OCI-LY1 (cell line): ENCODE measurements around the gene PAQR3.

ENCODE experiments used
- H2AFZ ChIP-seq: fragments of 200-600 bp; sonication (generic), shearing (Covaris generic); 2 replicates; pipeline ENCODE4 v1.6.0; 2014; ENCODE audit warnings: antibody characterized with exemption, mild to moderate bottlenecking, low read length
- H3F3A ChIP-seq: fragments of 200-600 bp; sonication (generic), shearing (Covaris generic); 2 replicates; pipeline ENCODE4 v1.6.0; 2014; ENCODE audit warnings: mild to moderate bottlenecking, antibody characterized with exemption, low read length, moderate library complexity; ENCODE audit not compliant: insufficient read depth
- H3K27ac ChIP-seq: fragments of 200-600 bp; sonication (generic); 2 replicates; pipeline ENCODE4 v1.5.1; 2014; ENCODE audit warnings: low read length, mixed run types, mild to moderate bottlenecking, low read depth; ENCODE audit not compliant: poor library complexity, severe bottlenecking
- H3K27me3 ChIP-seq: fragments of 200-600 bp; sonication (generic); 2 replicates; pipeline ENCODE4 v1.6.0; 2014; ENCODE audit warnings: antibody characterized with exemption, mild to moderate bottlenecking, low read length, moderate library complexity; ENCODE audit not compliant: insufficient read depth
- H3K36me3 ChIP-seq: fragments of 200-600 bp; sonication (generic); 2 replicates; pipeline ENCODE4 v1.6.1; 2014; ENCODE audit warnings: mild to moderate bottlenecking, antibody characterized with exemption, low read length, moderate library complexity, mixed read lengths; ENCODE audit not compliant: insufficient read depth
- H3K4me1 ChIP-seq: fragments of 200-600 bp; sonication (generic); 2 replicates; pipeline ENCODE4 v1.5.1; 2014; ENCODE audit warnings: mild to moderate bottlenecking, low read length, moderate library complexity; ENCODE audit not compliant: insufficient read depth, severe bottlenecking
- H3K4me2 ChIP-seq: fragments of 200-600 bp; sonication (generic), shearing (Covaris generic); 2 replicates; pipeline ENCODE4 v1.6.1; 2014; ENCODE audit warnings: low read length
- H3K4me3 ChIP-seq: fragments of 200-600 bp; sonication (generic); 2 replicates; pipeline ENCODE4 v1.5.1; 2014; ENCODE audit warnings: low read length, low read depth, mild to moderate bottlenecking, mixed read lengths; ENCODE audit not compliant: poor library complexity, severe bottlenecking
- H3K79me2 ChIP-seq: fragments of 200-600 bp; shearing (Covaris generic); 2 replicates; pipeline ENCODE4 v1.6.1; 2016; ENCODE audit warnings: mixed run types, low read length, mixed read lengths; ENCODE audit not compliant: insufficient read depth
- H3K9ac ChIP-seq: fragments of 200-600 bp; sonication (generic), shearing (Covaris generic); 2 replicates; pipeline ENCODE4 v1.6.1; 2014; ENCODE audit warnings: mild to moderate bottlenecking, low read length, mixed read lengths
- H3K9me2 ChIP-seq: fragments of 200-600 bp; sonication (generic), shearing (Covaris generic); 2 replicates; pipeline ENCODE4 v1.6.1; 2014; ENCODE audit warnings: low read depth, mild to moderate bottlenecking, low read length, mixed read lengths
- H3K9me3 ChIP-seq: fragments of 200-600 bp; shearing (Covaris generic); 2 replicates; pipeline ENCODE4 v1.6.1; 2014; ENCODE audit warnings: low read length, mixed read lengths
- H4K20me1 ChIP-seq: fragments of 200-600 bp; sonication (generic), shearing (Covaris generic); 2 replicates; pipeline ENCODE4 v1.6.0; 2016; ENCODE audit warnings: mild to moderate bottlenecking, low read length; ENCODE audit not compliant: insufficient read depth
- EZH2 ChIP-seq: fragments of 200-600 bp; sonication (generic), shearing (Covaris generic); IDR thresholded peaks from 2 replicates; pipeline ENCODE4 v1.8.0; 2017; ENCODE audit warnings: borderline replicate concordance, mixed run types, mild to moderate bottlenecking, antibody characterized with exemption, low read length, moderate library complexity, mixed read lengths
- TF ChIP-seq, protein P1 (sequence below): fragments of 200-600 bp; sonication (generic), shearing (Covaris generic); IDR thresholded peaks from 2 replicates; pipeline ENCODE4 v1.5.1; 2017; ENCODE audit warnings: mild to moderate bottlenecking, antibody characterized with exemption, low read length, moderate library complexity, mixed read lengths

PAQR3 gene

DNA sequence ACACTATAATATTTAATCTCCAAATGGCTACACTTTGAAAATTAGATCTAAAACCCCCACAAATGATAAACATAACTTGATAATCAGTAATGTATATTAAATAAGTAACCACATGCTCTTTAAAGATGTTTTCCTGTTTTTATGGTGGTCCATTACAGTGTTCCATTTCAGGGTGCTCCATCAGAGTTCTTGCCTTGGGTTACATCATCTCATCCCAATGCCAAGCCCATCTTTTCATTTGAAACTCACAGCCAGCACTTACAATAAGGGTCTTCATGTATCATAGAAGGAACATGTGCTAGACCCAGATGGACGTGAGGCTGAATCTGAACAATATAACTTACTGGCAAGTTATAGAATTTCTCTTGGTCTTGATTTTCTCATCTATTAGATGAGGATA lies 10.5 kb upstream of the PAQR3 start:
- Histone ChIP-seq H3K4me3 (no peak overlapping the region), H3K4me2 (no peak overlapping the region), H4K20me1 (no peaks in the 10 kb centered on the region), H2AFZ (no peak overlapping the region), H3K27me3 (peaks cover 2% of the 10 kb centered on the region; the same call in 1 of the 2 replicates), H3K9me3 (0 out of 2 replicates have a peak, but pooled peaks cover 4% of the 10 kb centered on the region), H3K9me2 (no peaks in the 10 kb centered on the region), H3K36me3 (no peaks in the 10 kb centered on the region), H3K27ac (no peak overlapping the region), H3F3A (no peaks in the 10 kb centered on the region), H3K9ac (no peak overlapping the region), H3K4me1 (no peaks in the 10 kb centered on the region), H3K79me2 (no peaks in the 10 kb centered on the region)
- TF ChIP-seq EZH2: no peak
- TF ChIP-seq, protein P1, sequence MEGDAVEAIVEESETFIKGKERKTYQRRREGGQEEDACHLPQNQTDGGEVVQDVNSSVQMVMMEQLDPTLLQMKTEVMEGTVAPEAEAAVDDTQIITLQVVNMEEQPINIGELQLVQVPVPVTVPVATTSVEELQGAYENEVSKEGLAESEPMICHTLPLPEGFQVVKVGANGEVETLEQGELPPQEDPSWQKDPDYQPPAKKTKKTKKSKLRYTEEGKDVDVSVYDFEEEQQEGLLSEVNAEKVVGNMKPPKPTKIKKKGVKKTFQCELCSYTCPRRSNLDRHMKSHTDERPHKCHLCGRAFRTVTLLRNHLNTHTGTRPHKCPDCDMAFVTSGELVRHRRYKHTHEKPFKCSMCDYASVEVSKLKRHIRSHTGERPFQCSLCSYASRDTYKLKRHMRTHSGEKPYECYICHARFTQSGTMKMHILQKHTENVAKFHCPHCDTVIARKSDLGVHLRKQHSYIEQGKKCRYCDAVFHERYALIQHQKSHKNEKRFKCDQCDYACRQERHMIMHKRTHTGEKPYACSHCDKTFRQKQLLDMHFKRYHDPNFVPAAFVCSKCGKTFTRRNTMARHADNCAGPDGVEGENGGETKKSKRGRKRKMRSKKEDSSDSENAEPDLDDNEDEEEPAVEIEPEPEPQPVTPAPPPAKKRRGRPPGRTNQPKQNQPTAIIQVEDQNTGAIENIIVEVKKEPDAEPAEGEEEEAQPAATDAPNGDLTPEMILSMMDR: no peak

DNA sequence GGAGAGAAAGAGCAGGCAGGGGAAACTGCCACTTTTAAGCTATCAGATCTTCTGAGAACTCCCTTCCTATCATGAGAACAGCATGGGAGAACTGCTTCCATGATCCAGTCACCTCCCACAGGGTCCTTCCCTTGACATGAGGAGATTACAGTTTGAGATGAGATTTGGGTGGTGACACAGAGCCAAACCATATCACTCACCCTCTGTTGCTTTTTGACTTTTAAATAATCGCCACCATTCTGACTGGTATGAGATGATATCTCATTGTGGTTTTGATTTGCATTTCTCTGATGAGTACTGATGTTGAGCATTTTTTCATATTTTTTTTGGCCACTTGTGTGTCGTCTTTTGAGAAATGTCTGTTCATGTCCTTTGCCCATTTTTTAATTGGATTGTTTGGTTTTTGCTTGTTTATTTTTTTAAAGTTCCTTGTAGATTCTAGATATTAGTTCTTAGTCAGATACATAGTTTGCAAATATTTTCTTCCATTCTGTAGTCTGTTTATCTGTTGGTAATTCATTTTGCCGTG lies 6.5 kb upstream of the PAQR3 start:
- Histone ChIP-seq H3K9me3 (0 out of 2 replicates have a peak, but pooled peaks cover 4% of the 10 kb centered on the region), H3K79me2 (no peaks in the 10 kb centered on the region), H2AFZ (no peak overlapping the region), H3K9me2 (no peaks in the 10 kb centered on the region), H3K36me3 (no peaks in the 10 kb centered on the region), H3K4me1 (no peaks in the 10 kb centered on the region), H3K4me3 (no peak overlapping the region), H3K27me3 (peaks cover 2% of the 10 kb centered on the region; the same call in 1 of the 2 replicates), H3F3A (no peaks in the 10 kb centered on the region), H4K20me1 (no peaks in the 10 kb centered on the region), H3K9ac (no peak overlapping the region), H3K4me2 (no peak overlapping the region), H3K27ac (no peak overlapping the region)
- TF ChIP-seq, protein P1: no peak
- no peak for TF ChIP-seq EZH2

DNA sequence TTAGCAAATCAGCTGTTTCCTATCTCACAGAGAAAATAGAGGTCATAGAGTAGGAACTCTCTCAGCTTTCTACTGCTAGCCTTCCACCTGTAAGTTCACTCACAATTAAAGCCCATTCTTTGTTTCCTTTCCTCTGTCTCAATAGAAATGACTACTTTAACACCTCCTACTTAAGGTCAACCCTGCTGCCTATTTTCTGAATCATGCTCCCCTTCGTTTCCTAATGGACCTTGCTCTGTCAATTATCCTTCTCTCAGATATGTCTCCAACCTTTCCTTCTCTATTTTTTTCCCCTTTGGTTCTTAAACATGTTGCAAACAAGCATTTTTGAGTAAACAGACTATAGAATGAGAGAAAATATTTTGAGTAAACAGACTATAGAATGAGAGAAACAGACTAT lies 5.1 kb upstream of the PAQR3 start:
- no peaks in the 10 kb centered on the region for H3K36me3 ChIP-seq
- H3K9me2 ChIP-seq: no peaks in the 10 kb centered on the region
- H3K27ac ChIP-seq: no peak overlapping the region
- H2AFZ ChIP-seq: no peak overlapping the region
- H3K27me3 ChIP-seq: peaks cover 2% of the 10 kb centered on the region; the same call in 1 of the 2 replicates
- peaks cover 9% of the 10 kb centered on the region for H3K4me1 ChIP-seq
- no peak overlapping the region for H3K4me2 ChIP-seq
- no peaks in the 10 kb centered on the region for H4K20me1 ChIP-seq
- no peak overlapping the region for H3K4me3 ChIP-seq
- no peaks in the 10 kb centered on the region for H3F3A ChIP-seq
- H3K9ac ChIP-seq: no peak overlapping the region
- H3K79me2 ChIP-seq: no peaks in the 10 kb centered on the region
- 0 out of 2 replicates have a peak, but pooled peaks cover 4% of the 10 kb centered on the region for H3K9me3 ChIP-seq
- TF ChIP-seq, protein P1: no peak
- TF ChIP-seq EZH2: no peak
